NOMO-1 treated with dmso at 0.1 percent for 144 hours (cell line): ENCODE measurements around the gene STAT5B.
A peak's percentile ranks its signal among the peaks of the same experiment; 100 is the strongest.

Experiments
- DNase-seq: peaks from one replicate; lab custom pipeline; 2025; ENCODE audit not compliant: unreplicated experiment; lab: John Stamatoyannopoulos, UW

STAT5B gene

DNA sequence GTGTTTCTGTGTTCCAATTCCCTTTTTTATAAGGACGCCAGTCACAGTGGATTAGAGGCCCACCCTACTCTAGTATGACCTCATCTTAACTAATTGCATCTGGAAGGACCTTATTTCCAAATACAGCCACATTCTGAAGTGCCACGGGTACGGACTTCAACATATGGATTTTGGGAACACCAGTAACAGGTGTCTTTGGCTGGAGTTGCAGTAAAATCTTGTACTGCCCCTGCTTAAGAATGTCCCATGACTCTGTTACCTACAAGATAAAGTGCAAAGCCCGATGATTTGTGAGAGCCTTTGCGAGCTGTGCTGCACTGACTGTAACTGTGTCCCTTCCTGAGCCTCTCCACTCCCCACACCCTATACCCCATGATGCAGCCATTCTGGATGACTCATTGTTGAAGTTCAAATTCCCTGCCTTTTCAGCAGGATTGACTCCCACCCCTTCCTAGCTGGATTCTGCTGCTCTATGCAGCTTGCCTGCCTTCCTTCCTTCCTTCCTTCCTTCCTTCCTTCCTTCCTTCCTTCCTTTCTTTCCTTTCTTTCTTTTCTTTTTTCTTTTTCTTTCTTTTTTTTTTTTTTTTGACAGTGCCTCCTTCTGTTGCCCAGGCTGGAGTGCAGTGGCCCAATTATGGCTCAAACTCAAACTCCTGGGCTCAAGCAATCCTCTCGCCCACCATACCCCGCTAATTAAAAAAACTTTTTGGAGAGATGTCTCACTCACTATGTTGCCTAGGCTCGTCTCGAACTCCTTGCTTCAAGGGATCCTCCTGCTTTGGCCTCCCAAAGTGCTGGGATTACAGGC, 93.1 kb downstream of the STAT5B start:
- DNase-seq: no peak

GRCh38 chr17:42181851-42182207, 94.4 kb downstream of the STAT5B start:
- no peak for DNase-seq

GRCh38 chr17:42180922-42181850, 95.0 kb downstream of the STAT5B start, which contains the start of gene KCNH4:
KCNH4 (minus strand) TSS chr17:42181142; CDS start chr17:42180945, 197 bp downstream.
- peak; percentile 77 for DNase-seq

GRCh38 chr17:42180411-42180921, 95.7 kb downstream of the STAT5B start:
- DNase-seq: no peak

- DNase-seq: no peak
Measured at GRCh38 chr17:42179911-42180410, 96.2 kb downstream of the STAT5B start.

DNA sequence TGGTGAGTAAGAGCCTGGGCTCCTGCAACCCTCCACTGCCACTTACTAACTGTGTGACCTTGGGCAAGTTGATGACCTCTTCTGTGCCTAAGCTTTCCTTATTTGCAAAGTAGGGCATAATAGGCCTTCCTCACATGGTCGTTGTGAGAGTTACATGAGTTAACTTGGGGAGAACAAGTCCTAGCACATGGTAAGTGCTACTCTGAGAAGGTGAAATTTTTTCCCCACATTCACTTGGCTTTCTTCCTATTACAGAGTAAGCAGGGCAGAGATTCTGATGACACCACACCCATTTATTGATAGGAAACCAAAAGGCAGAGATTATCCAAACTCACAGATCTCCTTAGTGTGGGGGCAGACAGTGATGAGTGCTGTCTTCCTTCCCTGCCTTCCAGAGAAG, 96.9 kb downstream of the STAT5B start:
- no peak for DNase-seq

DNA sequence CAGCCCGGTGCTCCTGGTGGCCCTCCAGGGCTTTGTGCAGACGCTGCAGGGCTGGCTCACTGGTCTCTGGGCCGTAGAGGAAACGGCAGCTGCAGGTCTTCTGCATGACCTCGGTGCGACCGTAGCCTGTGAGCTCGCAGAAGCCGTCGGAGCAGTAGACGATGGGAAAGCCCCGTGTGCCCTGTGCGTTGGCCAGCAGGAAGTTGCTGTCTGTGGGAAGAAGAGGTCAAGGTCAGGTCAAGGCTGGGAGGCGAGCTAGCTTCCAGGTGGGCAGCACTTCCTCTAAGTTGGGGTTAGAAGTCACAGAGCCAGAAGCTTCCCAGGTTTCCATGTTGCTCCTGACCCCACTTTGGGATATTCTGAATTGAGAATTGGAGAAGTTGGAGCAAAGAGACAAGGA, 97.4 kb downstream of the STAT5B start:
- no peak for DNase-seq

DNA sequence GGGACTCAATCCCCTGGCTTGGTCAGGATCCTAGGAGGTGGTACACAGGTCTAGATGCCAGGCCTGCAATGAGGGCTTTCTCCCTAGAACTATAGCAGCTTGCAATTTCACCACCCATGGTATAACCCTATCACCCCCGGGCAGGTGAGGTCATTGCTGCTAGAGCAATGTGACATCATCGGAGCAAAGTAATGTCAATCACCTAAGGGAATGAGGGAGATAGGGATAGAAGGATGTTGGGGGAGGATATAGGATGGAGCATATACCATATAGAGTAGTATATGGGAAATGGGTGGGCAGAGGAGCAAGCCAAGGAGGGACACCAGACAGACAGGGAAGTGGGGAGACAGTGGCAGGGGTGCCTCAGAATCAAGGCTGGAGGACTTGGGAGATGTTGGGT, 98.5 kb downstream of the STAT5B start:
- DNase-seq: no peak

- DNase-seq: no peak
Measured at GRCh38 chr17:42174126-42174783, 101.9 kb downstream of the STAT5B start.

DNA sequence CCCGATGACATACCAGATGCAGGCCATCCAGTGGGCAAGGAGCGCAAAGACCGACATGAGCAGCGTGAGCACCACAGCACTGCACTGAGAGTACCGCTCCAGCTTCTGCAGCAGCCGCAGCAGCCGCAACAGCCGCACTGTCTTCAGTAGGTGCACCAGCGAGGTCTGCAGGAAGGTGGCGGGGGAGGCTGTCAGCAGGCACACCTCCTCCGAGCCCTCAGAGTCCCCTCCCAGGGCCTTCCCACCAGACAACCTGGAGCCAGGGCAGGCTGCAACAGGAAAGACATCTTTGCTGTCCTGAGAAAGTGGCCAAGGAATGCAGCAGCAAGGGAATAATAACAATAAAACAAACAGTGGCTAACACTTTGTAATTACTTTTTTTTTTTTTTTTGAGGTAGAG, 104.4 kb downstream of the STAT5B start:
- no peak for DNase-seq

- DNase-seq: no peak
Measured at GRCh38 chr17:42169351-42169750, 106.8 kb downstream of the STAT5B start.

DNA sequence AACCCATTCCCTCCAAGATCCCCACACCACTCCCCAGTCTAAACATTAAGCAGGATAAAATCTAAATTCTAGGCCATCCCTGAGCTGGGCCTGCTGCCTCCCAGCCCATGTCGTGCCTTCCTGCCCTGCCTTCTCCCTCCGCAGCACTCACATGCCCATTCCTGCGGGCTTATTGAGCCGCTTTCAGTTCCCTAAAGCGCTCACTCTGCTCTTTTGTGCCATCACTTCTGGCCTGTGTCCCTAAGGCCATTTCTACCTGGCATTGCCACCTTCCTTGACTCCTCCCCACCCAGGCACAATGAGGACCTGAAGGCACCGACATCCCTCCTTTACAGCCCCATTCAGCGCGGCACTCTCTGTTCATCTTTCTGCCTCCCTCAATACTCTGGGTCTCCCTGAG, 108.4 kb downstream of the STAT5B start:
- DNase-seq: peak; percentile 13

DNA sequence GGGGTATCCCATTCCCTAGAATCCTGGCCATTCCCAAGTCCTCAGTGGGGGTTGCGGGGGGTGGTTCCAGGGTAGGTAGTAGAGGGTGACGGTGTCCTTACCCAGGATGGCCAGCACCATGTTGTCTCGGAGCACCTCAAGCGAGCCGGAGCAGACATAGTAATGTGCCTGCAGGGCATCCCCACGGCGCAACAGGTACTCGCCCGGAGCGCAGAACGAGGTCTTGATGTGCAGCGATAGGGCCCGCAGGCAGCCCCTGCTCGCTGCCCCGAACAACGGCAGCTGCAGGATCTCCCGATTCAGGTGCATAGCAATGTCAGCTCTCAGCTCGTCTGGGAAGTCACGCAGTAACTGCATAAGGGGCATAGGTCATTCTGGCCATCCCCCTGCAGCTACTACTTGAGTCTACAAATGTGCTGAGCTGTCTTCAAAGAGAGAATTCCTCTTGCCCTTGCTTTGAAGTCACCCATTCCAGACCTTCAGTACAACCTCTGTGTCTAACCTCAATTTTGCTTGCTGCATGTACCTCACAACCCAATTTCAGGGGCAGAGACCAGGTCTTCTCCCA, 109.9 kb downstream of the STAT5B start:
- DNase-seq: no peak

DNA sequence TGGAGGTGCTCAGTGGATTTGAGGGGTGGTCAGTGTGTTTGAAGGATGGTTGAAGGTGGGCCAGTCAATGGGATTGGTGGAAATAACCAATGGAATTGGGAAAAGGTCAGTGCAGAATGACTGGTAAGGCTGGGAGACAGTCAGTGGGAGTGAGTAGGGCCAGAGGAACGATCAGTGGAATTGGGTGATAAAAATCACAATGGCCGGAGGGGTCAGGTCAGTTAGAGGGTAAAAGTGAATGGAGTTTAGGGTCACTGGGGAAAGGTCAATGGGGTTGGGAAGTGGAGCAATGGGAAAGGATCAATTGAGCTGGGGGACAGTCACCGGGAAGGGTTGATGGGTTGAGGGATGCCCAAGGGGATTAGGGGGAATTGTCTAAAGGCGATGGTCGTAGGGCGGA, 110.4 kb downstream of the STAT5B start:
- DNase-seq: no peak

GRCh38 chr17:42163696-42164407, 112.3 kb downstream of the STAT5B start:
- no peak for DNase-seq

DNA sequence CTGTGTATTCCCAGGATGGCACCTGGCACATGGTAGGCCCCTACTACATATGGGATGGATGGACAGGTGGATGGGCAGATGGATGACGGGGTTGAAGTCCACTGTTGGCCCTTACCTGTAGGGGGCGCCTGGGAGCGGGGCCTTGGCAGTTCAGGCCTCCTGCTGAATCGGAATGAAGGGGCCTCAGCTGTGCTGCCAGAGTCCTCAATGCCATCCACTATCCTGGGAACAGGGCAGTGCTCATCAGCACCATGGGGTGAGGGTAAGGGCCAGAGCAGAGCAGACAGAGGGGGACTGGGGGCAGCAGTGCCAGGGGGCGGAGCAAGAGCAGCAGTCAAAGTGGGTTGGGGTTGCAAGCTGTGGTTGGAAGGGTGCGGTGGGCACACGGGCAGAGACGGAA, 113.1 kb downstream of the STAT5B start:
- DNase-seq: no peak

DNA sequence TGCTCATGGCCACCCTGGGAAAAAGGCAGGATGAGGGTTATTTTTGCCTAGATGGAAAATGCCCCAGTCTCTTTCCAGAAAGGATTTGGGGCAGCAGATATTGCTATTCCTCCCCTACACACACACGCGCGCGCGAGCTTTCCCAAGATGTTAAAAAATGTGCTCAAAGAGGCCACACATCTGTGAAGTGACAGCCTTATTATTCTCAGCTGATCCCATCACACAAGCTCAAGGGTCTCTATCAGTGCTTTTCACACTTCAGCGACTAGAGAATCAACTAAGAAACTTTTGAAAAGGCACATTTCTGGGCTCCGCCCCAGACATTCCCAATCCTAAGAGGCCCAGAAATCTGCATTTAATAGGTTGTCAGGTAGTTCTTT, 115.7 kb downstream of the STAT5B start:
- no peak for DNase-seq

DNA sequence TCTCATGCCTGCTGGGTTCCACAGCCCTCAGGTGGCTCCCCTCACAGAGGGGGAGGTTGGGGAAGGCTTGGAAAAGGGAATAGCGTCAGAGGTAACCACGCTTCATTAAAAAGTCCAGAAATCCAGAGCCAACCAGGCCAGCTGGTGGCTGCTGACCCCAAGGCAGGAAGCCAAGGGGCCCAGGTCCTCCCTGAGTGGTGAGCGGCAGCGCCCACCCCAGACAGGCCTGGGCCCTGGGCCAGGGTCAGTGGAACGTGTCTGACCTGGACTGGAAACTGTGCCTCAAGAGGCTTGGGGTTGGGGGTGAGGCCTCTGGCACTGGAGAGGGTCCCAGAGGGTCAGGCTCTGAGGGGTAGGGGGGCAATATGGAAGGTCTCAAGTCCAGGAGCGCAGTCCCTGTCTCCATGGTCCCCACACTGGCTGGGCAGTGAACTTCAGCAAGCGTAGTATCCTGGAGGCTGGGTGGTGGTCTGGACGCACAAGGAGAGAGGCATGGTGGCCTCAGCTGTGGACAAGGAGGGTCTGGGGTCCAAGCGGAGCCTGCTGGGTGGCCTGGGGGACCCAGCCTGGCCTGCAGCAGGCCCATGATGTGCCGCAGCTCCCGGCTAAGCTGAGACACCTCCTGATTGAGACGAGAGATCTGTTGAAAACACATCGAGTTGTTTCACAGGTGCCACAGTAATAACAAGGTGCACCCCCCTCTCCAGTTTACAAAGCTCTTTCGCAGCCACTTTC, 116.2 kb downstream of the STAT5B start:
- DNase-seq: no peak

DNA sequence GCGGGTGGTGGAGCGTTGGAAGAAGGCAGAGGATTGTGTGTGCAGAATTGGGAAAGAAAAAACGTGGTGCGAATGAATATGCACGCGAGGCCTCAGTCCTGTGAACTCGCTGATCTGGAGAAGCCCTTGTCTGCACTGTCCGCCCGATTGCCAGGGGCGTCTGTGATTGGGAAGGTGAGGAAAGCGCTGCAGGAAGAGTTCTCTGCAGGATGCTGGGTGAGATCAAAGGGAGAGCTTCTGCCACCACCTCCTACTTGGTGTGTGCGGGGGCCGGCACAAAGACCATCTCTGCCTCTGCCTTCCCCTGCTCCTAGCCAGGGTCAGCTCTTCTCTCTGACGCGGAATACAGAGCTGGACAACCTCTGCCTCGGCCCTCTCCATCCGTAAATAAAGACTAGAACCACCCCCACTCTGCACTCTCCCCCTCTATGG, 120.6 kb downstream of the STAT5B start:
- DNase-seq: no peak
